Neuronal stem cell (in vitro differentiated cells): ENCODE results near the gene INVS.

ENCODE experiments used
- DNase-seq: peaks from one replicate; pipeline ENCODE4 v3.0.0-alpha.2; 2013; ENCODE audit warnings: low spot score
- H2AFZ ChIP-seq: one replicate; pipeline ENCODE4 v1.6.1; 2013; ENCODE audit warnings: mild to moderate bottlenecking, low read length, inconsistent platforms
- H2AK5ac ChIP-seq: 2 replicates; pipeline ENCODE4 v1.6.1; 2013; ENCODE audit warnings: low read depth, mild to moderate bottlenecking, inconsistent platforms, low read length, moderate library complexity, mixed read lengths
- H2BK120ac ChIP-seq: 2 replicates; pipeline ENCODE4 v1.6.1; 2013; ENCODE audit warnings: low read depth, mild to moderate bottlenecking, inconsistent platforms, low read length, moderate library complexity, mixed read lengths
- H2BK12ac ChIP-seq: one replicate; pipeline ENCODE4 v1.6.1; 2013; ENCODE audit warnings: low read length, inconsistent platforms
- H2BK15ac ChIP-seq: 2 replicates; pipeline ENCODE4 v1.6.1; 2013; ENCODE audit warnings: mild to moderate bottlenecking, low read length, inconsistent platforms, mixed read lengths
- H2BK5ac ChIP-seq: one replicate; pipeline ENCODE4 v1.6.1; 2013; ENCODE audit warnings: inconsistent platforms, mild to moderate bottlenecking, low read length, moderate library complexity
- H3K14ac ChIP-seq: one replicate; pipeline ENCODE4 v1.6.1; 2013; ENCODE audit warnings: low read length, inconsistent platforms
- H3K18ac ChIP-seq: 2 replicates; pipeline ENCODE4 v1.6.1; 2013; ENCODE audit warnings: low read length, inconsistent platforms
- H3K23ac ChIP-seq: 2 replicates; pipeline ENCODE4 v1.6.1; 2013; ENCODE audit warnings: low read depth, mild to moderate bottlenecking, mixed read lengths, low read length, inconsistent platforms; ENCODE audit not compliant: poor library complexity
- H3K27ac ChIP-seq: replicated peaks from 3 replicates; pipeline ENCODE4 v1.5.1; 2013; ENCODE audit warnings: low read length, inconsistent platforms
- H3K27me3 ChIP-seq, 3 experiments: 2 replicates each; pipeline ENCODE4 v1.6.1; 2013; ENCODE audit warnings: low read length in 3 of 3, mild to moderate bottlenecking in 2 of 3, inconsistent platforms in 1 of 3, low read depth in 1 of 3, mixed read lengths in 1 of 3, moderate library complexity in 1 of 3; ENCODE audit not compliant: control insufficient read depth in 3 of 3, insufficient read depth in 3 of 3
- H3K36me3 ChIP-seq, 2 donors: replicated peaks in 1 of 2; 2 replicates each; pipeline ENCODE4 v1.6.1; 2013; ENCODE audit warnings: low read length in 2 of 2; ENCODE audit not compliant: control insufficient read depth in 2 of 2, insufficient read depth in 2 of 2
- H3K4ac ChIP-seq: 2 replicates; pipeline ENCODE4 v1.6.1; 2013; ENCODE audit warnings: inconsistent platforms, mild to moderate bottlenecking, low read length, moderate library complexity
- H3K4me1 ChIP-seq, 2 donors: 1 replicate in 1 of 2; 2 replicates in 1 of 2; pipeline ENCODE4 v1.6.1; 2013; ENCODE audit warnings: low read length in 2 of 2, low read depth in 1 of 2; ENCODE audit not compliant: control insufficient read depth in 2 of 2, insufficient read depth in 1 of 2
- H3K4me2 ChIP-seq: one replicate; pipeline ENCODE4 v1.6.1; 2013; ENCODE audit warnings: mild to moderate bottlenecking, low read length, inconsistent platforms; ENCODE audit not compliant: insufficient read depth, poor library complexity, severe bottlenecking
- H3K4me3 ChIP-seq, 2 donors: 2 replicates each; pipeline ENCODE4 v1.5.1; 2013; ENCODE audit warnings: low read length in 2 of 2, mild to moderate bottlenecking in 2 of 2, inconsistent platforms in 1 of 2, moderate library complexity in 1 of 2
- H3K79me1 ChIP-seq: one replicate; pipeline ENCODE4 v1.6.1; 2013; ENCODE audit warnings: low read depth, mild to moderate bottlenecking, inconsistent platforms, low read length, moderate library complexity
- H3K9ac ChIP-seq: one replicate; pipeline ENCODE4 v1.6.1; 2013; ENCODE audit warnings: mild to moderate bottlenecking, low read depth, low read length, inconsistent platforms; ENCODE audit not compliant: poor library complexity
- H3K9me3 ChIP-seq, 2 donors: replicated peaks in 1 of 2; 2 replicates each; pipeline versions ENCODE3 to v1.6.1; 2013; ENCODE audit warnings: low read length in 2 of 2, mild to moderate bottlenecking in 2 of 2, inconsistent platforms in 1 of 2, low read depth in 1 of 2, mixed read lengths in 1 of 2, moderate library complexity in 1 of 2; ENCODE audit not compliant: control insufficient read depth in 2 of 2, insufficient read depth in 1 of 2
- H4K8ac ChIP-seq: one replicate; pipeline ENCODE4 v1.6.1; 2013; ENCODE audit warnings: low read depth, mild to moderate bottlenecking, inconsistent platforms, low read length, moderate library complexity
- H4K91ac ChIP-seq: one replicate; pipeline ENCODE4 v1.6.1; 2013; ENCODE audit warnings: low read length, low read depth, mild to moderate bottlenecking, inconsistent platforms; ENCODE audit not compliant: poor library complexity
- WGBS, 2 donors: extraction: QIAGEN DNeasy Blood & Tissue Kit; methylation state at CpG; one replicate each; pipeline ENCODE4 v1.1.7; 2013; ENCODE audit warnings: missing lambda C conversion rate in 2 of 2, mixed read lengths in 1 of 2; ENCODE audit not compliant: insufficient read length in 2 of 2, insufficient replicate concordance in 1 of 2; ENCODE audit errors: extremely low coverage in 2 of 2; 5-methylcytosine and 5-hydroxymethylcytosine counted together

Gene INVS

GRCh38 chr9:100125910-100126309 is 26.9 kb downstream of the INVS start:
- WGBS, 2 donors = no CpG with 5 or more reads among the region's 2 CpGs
- no peak overlapping the region for H3K4ac ChIP-seq

GRCh38 chr9:100126423-100126822 is 27.4 kb downstream of the INVS start:
- no CpG with 5 or more reads among the region's 2 CpGs for WGBS, 2 donors
- H3K4me2 ChIP-seq = no peak overlapping the region
- no peak overlapping the region for H2BK15ac ChIP-seq
- H3K9me3 ChIP-seq = peaks cover 0 to 10% of the 10 kb centered on the region in 2 donors
- H3K4me1 ChIP-seq = no peaks in the 10 kb centered on the region
- no peak overlapping the region for H3K14ac ChIP-seq
- H4K91ac ChIP-seq = no peak overlapping the region
- no peak overlapping the region for H4K8ac ChIP-seq
- peaks cover 0 to 48% of the 10 kb centered on the region in 2 donors for H3K36me3 ChIP-seq
- H3K27ac ChIP-seq = no peak overlapping the region
- no peak overlapping the region for H3K23ac ChIP-seq
- no peaks in the 10 kb centered on the region for H3K27me3 ChIP-seq
- H3K4me3 ChIP-seq = no peak overlapping the region
- H3K79me1 ChIP-seq = no peaks in the 10 kb centered on the region
- H2BK12ac ChIP-seq = no peak overlapping the region
- no peak for DNase-seq
- H2AFZ ChIP-seq = no peak overlapping the region
- H2BK5ac ChIP-seq = no peak overlapping the region
- H2BK120ac ChIP-seq = no peak overlapping the region
- H3K18ac ChIP-seq = no peak overlapping the region
- H3K9ac ChIP-seq = no peak overlapping the region
- H3K4ac ChIP-seq = no peak overlapping the region
- no peak overlapping the region for H2AK5ac ChIP-seq

More at GRCh38 chr9:100125910-100126309, 26.9 kb downstream of the INVS start:
- no peaks in the 10 kb centered on the region for H3K4me1 ChIP-seq
- H2BK120ac ChIP-seq = no peak overlapping the region
- no peaks in the 10 kb centered on the region for H3K79me1 ChIP-seq
- H3K14ac ChIP-seq = no peak overlapping the region
- no peak overlapping the region for H2BK15ac ChIP-seq
- H3K4me3 ChIP-seq = no peak overlapping the region
- H4K8ac ChIP-seq = no peak overlapping the region
- no peak overlapping the region for H2AFZ ChIP-seq
- peaks cover 0 to 10% of the 10 kb centered on the region in 2 donors for H3K9me3 ChIP-seq
- H2AK5ac ChIP-seq = no peak overlapping the region
- H2BK12ac ChIP-seq = no peak overlapping the region
- H3K27ac ChIP-seq = no peak overlapping the region
- H4K91ac ChIP-seq = no peak overlapping the region
- H3K18ac ChIP-seq = no peak overlapping the region
- no peaks in the 10 kb centered on the region for H3K27me3 ChIP-seq
- no peak overlapping the region for H3K9ac ChIP-seq
- no peak overlapping the region for H3K4me2 ChIP-seq
- DNase-seq = no peak
- H3K36me3 ChIP-seq = peaks cover 0 to 49% of the 10 kb centered on the region in 2 donors
- no peak overlapping the region for H3K23ac ChIP-seq
- H2BK5ac ChIP-seq = no peak overlapping the region

- Histone ChIP-seq H3K4me1 (no peaks in the 10 kb centered on the region), H2BK12ac (no peak overlapping the region), H3K18ac (no peak overlapping the region), H3K27me3 (no peaks in the 10 kb centered on the region), H2AK5ac (no peak overlapping the region), H3K79me1 (no peaks in the 10 kb centered on the region), H4K8ac (no peak overlapping the region), H3K9me3 (no peaks in the 10 kb centered on the region), H2BK15ac (no peak overlapping the region), H2AFZ (no peak overlapping the region), H4K91ac (no peak overlapping the region), H2BK120ac (no peak overlapping the region), H3K4ac (no peak overlapping the region), H3K4me2 (no peak overlapping the region), H3K4me3 (no peak overlapping the region), H3K23ac (no peak overlapping the region), H3K9ac (no peak overlapping the region), H3K27ac (no peak overlapping the region), H2BK5ac (no peak overlapping the region), H3K36me3 (peaks cover 0 to 62% of the 10 kb centered on the region in 2 donors), H3K14ac (no peak overlapping the region)
- DNase-seq = no peak
Observed at GRCh38 chr9:100129772-100130171, 30.7 kb downstream of the INVS start.

GRCh38 chr9:100131216-100131615 is 32.2 kb downstream of the INVS start:
- Histone ChIP-seq H3K9me3 (no peaks in the 10 kb centered on the region), H2BK12ac (no peak overlapping the region), H4K91ac (no peak overlapping the region), H3K14ac (no peak overlapping the region), H3K4me2 (no peak overlapping the region), H3K4me3 (no peak overlapping the region), H3K27ac (no peak overlapping the region), H2AK5ac (no peak overlapping the region), H2BK15ac (no peak overlapping the region), H3K4me1 (no peaks in the 10 kb centered on the region), H2BK5ac (no peak overlapping the region), H3K27me3 (no peaks in the 10 kb centered on the region), H3K9ac (no peak overlapping the region), H2BK120ac (no peak overlapping the region), H3K79me1 (no peaks in the 10 kb centered on the region), H4K8ac (no peak overlapping the region), H3K4ac (no peak overlapping the region), H3K23ac (no peak overlapping the region), H3K36me3 (peaks cover 0 to 56% of the 10 kb centered on the region in 2 donors), H3K18ac (no peak overlapping the region), H2AFZ (no peak overlapping the region)
- WGBS, 2 donors = no CpG with 5 or more reads among the region's 1 CpG
- no peak for DNase-seq
